ENCODE measurements around the gene SCD.
"Not testable (repeated sequence)": the region's sequence is repeated elsewhere in the genome, so short reads cannot be mapped to it uniquely, and the experiment has no call there.

Gene SCD

GRCh38 chr10:100362570-100363496 is 15.8 kb downstream of the SCD start:
- no peak for DNase-seq (ENCODE audit: low spot score)

- DNase-seq (ENCODE audit: low spot score) = no peak
Measured at GRCh38 chr10:100364175-100364574, 17.1 kb downstream of the SCD start.

- no peak for DNase-seq (ENCODE audit: low spot score)
Measured at GRCh38 chr10:100364735-100365391, 17.8 kb downstream of the SCD start.

- no peak for DNase-seq (ENCODE audit: low spot score)
Measured at GRCh38 chr10:100368721-100369120, 21.7 kb downstream of the SCD start.

GRCh38 chr10:100370714-100371481 is 23.9 kb downstream of the SCD start:
- DNase-seq (ENCODE audit: low spot score) = peak; percentile 73

DNA sequence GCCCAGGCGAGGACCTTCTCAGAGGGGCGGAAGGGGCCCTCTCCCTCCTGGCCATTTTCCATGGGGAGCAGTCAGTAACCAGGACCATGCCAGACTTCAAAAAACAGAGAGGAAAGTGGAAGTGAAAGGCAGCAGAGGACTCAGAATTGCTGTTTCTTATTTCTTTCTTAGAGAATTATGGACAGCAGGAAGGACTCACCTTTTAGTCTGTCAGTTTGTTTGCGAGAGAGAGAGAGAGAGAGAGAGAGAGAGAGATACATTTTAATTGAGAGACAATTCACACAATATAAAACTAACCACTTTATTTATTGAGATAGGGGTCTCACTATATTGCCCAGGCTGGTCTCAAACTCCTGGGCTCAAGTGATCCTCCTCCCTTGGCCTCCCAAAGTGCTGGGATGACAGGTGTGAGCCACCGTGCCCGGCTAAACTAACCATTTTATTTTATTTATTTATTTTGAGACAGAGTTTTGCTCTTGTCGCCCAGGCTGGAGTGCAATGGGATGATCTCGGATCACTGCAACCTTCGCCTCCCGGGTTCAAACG is 24.5 kb downstream of the SCD start:
- DNase-seq (ENCODE audit: low spot score) = no peak

- no peak for DNase-seq (ENCODE audit: low spot score)
Measured at GRCh38 chr10:100372415-100373297, 25.6 kb downstream of the SCD start.

GRCh38 chr10:100373298-100374199 is 26.5 kb downstream of the SCD start:
- DNase-seq (ENCODE audit: low spot score) = peak; percentile 98

DNA sequence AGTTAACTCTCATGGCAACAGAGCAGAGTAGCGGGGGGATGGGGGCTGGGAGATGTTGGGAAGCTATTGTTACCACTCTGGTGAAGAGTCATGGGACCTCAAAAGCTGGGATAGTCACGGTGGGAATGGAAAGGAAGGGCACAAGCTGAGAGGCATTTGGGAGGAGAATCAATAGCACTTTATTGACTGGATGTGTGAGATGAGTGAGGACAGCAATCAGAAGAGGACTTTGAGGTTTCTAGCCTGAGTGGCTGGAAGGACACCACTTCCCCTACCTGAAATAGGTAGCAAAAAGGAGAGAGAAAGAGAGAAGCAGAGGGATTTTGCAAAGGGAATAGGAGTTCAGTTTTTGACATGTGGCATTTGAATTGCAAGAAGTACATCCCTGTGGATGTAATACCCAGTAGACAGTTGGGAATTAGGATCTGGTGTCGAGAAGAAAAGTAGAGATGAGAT is 27.2 kb downstream of the SCD start:
- DNase-seq (ENCODE audit: low spot score) = no peak

- not testable (repeated sequence) for DNase-seq (ENCODE audit: low spot score)
Measured at GRCh38 chr10:100374677-100375353, 27.8 kb downstream of the SCD start.

GRCh38 chr10:100376656-100377055 is 29.6 kb downstream of the SCD start:
- not testable (repeated sequence) for DNase-seq (ENCODE audit: low spot score)

- DNase-seq (ENCODE audit: low spot score) = no peak
Measured at GRCh38 chr10:100377830-100378229, 30.8 kb downstream of the SCD start.

DNA sequence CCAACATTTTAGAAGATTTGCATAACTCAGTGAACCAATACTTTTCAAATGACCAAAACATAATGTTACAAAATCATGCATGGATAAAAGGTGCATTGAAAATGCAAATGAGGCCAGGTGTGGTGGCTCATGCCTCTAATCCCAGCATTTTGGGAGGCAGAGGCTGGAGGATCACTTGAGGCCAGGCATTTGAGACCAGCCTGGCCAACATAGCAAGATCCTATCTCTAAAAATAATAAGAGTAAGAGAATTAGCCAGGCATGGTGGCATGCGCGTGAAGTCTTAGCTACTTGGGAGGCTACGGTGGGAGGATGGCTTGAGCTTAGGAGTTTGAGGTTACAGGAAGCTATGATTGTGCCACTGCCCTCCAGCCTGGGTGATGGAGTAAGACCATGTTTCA is 33.4 kb downstream of the SCD start:
- no peak for DNase-seq (ENCODE audit: low spot score)

GRCh38 chr10:100382553-100382952 is 35.5 kb downstream of the SCD start:
- DNase-seq (ENCODE audit: low spot score) = no peak

GRCh38 chr10:100383251-100383650 is 36.2 kb downstream of the SCD start:
- no peak for DNase-seq (ENCODE audit: low spot score)

DNA sequence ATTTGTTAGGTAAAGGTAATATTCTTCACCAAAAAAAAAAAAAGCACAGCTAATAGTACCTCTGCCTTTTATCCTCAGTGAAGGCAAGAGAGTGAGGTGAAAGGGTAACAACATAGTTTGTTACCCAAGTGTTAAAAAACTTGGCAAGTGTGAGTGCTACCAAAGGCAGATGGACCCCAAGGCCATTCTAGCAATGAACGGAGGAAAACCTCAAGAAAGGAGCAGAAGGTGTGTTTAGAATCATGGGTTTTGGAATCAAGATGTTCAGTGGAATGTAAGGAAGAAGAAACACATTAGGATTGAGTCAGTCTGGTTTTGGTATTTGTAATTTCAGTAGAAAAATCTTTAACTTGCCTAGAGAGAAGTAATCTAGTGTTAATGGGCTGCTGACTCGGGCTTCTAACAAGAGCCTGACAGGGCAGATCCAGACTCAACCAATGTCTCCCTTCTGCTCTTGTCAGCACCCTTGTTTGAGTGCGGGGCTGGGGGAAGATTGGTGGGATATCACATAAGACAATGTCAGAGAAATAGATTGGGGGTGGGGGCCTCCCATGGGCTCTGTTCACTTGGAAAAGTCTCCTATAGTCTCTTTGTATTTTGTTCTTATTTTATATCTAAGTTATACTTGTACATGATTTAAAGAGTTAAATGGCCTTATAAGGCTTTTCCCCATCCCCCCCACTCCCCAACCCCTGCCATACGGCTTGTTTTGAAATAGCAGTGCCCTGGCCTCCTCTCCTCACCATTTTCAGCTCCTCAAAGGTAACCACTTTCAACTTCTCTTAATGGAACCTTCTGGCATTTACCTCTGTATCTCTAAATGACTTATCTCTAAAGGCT is 44.4 kb downstream of the SCD start:
- DNase-seq (ENCODE audit: low spot score) = no peak

- no peak for DNase-seq (ENCODE audit: low spot score)
Measured at GRCh38 chr10:100392686-100393003, 45.6 kb downstream of the SCD start.

DNA sequence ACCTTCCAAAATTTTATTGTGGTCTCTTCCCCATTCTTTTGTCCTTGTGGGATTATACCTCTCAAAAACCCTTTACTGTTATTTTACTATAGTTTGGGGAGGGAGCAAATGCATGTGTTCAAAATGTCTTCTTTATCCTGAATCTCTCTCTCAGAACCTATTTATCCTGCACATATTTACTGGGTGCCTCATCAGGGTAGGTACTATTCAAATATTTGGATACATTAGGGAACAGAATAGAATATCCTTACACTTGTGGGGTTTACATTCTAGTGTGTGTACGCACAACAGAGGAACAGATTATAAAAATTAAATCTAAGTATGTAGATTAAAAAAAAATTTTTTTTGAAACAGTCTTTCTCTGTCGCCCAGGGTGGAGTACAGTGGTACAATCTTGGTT is 48.6 kb downstream of the SCD start:
- no peak for DNase-seq (ENCODE audit: low spot score)

DNA sequence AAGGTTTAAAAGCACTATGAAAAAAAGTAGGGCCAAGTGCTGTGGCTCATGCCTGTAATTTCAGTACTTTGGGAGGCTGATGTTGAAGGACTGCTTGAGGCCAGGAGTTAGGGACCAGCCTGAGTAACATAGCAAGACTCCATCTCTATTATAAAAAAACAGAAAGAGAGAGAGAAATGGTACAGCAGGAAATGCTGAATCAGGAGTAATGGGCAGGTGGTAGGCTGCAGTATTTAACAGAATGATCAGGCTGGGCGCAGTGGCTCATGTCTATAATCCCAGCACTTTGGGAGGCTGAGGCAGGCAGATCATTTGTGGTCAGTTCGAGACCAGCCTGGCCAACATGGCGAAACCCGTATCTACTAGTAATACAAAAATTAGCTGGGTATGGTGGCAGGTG is 49.6 kb downstream of the SCD start:
- DNase-seq (ENCODE audit: low spot score) = no peak

Measured in hepatic stellate cell (primary cell).